Nephron (organoid): ENCODE results near the gene DOCK1.

Experiments used
- H3K27ac Mint-ChIP-seq, 3 experiments: 2 replicates each; pipeline ENCODE4 v1.8.0; 2020; ENCODE audit warnings: mixed read lengths in 3 of 3, mild to moderate bottlenecking in 2 of 3, moderate library complexity in 1 of 3
- H3K27me3 Mint-ChIP-seq: 2 replicates; pipeline ENCODE4 v1.8.0; 2021; ENCODE audit warnings: low read depth, mild to moderate bottlenecking, moderate library complexity, mixed read lengths
- H3K36me3 Mint-ChIP-seq: 2 replicates; pipeline ENCODE4 v1.8.0; 2020; ENCODE audit warnings: low read depth, mixed read lengths
- H3K4me1 Mint-ChIP-seq: 2 replicates; pipeline ENCODE4 v1.8.0; 2020; ENCODE audit warnings: mixed read lengths
- H3K4me3 Mint-ChIP-seq, 3 experiments: 2 replicates each; pipeline ENCODE4 v1.8.0; 2020; ENCODE audit warnings: mild to moderate bottlenecking in 3 of 3, mixed read lengths in 3 of 3, moderate library complexity in 2 of 3
- H3K9me3 Mint-ChIP-seq: 2 replicates; pipeline ENCODE4 v1.8.0; 2020; ENCODE audit warnings: mixed read lengths
- TF ChIP-seq, protein P1 (sequence below), 3 experiments: fragments of 200-600 bp; sonication (generic); IDR thresholded peaks; one replicate each; pipeline ENCODE4 v1.5.0; 2021; ENCODE audit warnings: antibody characterized with exemption in 3 of 3; ENCODE audit not compliant: unreplicated experiment in 3 of 3

DOCK1 gene

DNA sequence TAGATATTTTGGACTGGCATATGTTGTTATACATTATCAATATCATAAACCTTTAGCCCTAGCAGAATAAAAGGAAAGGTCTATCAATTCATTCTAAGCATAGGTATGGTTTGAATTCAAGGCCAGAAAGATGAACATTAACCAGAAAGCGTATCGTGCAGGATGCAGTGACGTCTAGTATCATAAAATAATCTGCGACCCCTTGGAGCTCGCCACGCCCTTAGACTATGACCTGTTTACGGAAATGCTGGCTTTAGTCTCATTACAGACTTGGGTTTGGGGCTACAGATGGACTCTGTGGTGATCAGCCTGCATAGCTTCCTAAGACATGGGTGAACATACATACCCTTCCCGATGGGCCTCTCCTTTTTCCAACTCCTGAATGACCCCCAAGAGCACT, 269.6 kb downstream of the DOCK1 start:
- no peaks in the 10 kb centered on the region for H3K9me3 Mint-ChIP-seq
- no peak overlapping the region for H3K27ac Mint-ChIP-seq
- peaks cover 16% of the 10 kb centered on the region for H3K36me3 Mint-ChIP-seq
- TF ChIP-seq, protein P1, sequence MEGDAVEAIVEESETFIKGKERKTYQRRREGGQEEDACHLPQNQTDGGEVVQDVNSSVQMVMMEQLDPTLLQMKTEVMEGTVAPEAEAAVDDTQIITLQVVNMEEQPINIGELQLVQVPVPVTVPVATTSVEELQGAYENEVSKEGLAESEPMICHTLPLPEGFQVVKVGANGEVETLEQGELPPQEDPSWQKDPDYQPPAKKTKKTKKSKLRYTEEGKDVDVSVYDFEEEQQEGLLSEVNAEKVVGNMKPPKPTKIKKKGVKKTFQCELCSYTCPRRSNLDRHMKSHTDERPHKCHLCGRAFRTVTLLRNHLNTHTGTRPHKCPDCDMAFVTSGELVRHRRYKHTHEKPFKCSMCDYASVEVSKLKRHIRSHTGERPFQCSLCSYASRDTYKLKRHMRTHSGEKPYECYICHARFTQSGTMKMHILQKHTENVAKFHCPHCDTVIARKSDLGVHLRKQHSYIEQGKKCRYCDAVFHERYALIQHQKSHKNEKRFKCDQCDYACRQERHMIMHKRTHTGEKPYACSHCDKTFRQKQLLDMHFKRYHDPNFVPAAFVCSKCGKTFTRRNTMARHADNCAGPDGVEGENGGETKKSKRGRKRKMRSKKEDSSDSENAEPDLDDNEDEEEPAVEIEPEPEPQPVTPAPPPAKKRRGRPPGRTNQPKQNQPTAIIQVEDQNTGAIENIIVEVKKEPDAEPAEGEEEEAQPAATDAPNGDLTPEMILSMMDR (IDR thresholded peaks at IDR 0.05; ENCODE audit: unreplicated experiment in 3 of 3) = no peak
- no peaks in the 10 kb centered on the region for H3K4me1 Mint-ChIP-seq
- H3K27me3 Mint-ChIP-seq = no peaks in the 10 kb centered on the region
- H3K4me3 Mint-ChIP-seq = no peak overlapping the region

DNA sequence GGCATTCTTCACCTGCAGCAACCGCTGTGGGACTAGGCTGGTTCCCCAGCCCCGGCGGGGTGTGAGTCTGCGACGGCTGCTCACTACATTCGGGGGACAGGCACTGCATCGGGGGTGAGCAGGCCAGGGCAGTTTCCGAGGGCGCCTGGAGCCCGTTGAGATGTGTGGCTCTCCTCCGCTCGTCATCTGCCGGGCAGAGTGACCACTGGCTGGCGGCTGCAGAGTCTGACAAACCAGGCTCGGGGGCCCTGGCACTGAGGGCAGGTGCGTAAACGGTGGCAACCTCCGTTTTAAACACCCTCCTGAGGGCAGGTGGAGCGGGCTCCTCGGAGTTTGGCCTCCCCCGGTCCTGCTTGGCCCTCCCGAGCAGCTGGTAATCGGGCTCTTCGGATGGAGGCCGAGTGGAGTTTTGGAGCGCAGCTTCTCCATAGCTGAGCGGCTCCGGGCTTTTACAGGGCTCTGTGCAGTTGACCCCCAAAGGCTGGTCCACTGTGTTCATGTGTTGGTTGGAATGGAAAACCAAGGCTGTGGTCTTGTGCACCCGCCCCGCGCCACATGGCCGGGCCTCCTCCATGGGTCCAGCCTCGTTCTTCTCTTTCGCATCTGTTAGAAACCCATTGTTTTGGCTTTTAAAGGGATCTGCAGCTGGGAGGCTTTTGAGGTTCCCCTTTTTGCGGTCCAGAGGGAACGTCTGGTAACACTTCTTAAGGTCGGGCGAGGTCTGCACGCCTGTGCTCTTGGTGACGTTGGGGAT, 270.3 kb downstream of the DOCK1 start:
- no peak overlapping the region for H3K27ac Mint-ChIP-seq
- H3K36me3 Mint-ChIP-seq = peaks cover 17% of the 10 kb centered on the region
- H3K4me3 Mint-ChIP-seq = no peak overlapping the region
- no peaks in the 10 kb centered on the region for H3K4me1 Mint-ChIP-seq
- no peaks in the 10 kb centered on the region for H3K27me3 Mint-ChIP-seq
- no peaks in the 10 kb centered on the region for H3K9me3 Mint-ChIP-seq
- TF ChIP-seq, protein P1 (IDR thresholded peaks at IDR 0.05; ENCODE audit: unreplicated experiment in 3 of 3) = no peak

DNA sequence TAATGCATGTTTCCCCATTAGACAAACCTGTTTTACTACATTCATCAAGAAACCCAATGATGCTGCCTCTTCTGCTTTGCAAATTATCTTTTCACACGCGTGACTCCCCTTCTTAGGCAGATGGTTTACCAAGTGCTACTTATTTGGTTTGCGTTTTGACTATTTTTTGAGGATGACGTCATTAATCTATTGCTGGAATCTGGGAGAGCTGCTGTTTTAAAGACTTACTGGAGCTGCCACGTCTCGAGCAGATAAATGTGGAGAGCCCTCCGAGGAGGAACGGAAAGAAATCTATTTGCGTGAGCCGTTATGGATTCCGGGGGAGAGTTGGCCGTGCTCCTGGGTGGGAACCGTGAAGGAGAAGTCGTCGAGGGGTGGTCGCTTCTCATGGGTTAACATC, 271.4 kb downstream of the DOCK1 start:
- Mint-ChIP-seq H3K27me3 (no peaks in the 10 kb centered on the region), H3K9me3 (no peaks in the 10 kb centered on the region), H3K27ac (no peak overlapping the region), H3K36me3 (peaks cover 20% of the 10 kb centered on the region), H3K4me3 (no peak overlapping the region), H3K4me1 (no peaks in the 10 kb centered on the region)
- TF ChIP-seq, protein P1 (IDR thresholded peaks at IDR 0.05; ENCODE audit: unreplicated experiment in 3 of 3) = no peak

DNA sequence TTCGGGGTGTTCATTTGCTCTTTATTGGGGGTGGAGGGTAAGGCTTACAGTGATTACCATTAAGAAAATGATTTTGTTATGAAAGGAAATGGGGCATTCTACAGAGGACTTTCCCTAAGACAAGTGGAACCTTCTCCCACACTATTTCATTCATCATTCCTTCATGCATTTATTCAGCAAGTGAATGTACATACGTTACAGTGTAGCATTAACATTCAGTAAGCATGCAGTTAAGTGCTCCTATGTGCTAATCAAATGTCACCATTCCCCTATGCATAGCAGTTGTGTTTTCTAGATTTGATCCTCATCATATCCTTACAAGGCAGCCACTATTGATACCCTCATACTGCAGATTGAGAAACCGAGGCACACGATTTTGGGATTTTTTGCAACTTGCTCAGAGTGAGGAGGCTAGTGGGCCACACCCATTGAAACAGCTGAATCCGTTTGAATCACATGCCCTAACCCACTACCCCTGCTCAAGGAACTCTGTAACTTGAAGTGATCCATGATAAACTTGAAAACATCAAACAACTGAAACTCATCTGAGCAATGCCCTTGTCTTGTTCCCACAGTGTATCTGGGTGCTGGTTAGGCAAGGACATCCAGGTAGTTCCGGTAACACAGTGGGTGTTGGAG, 274.5 kb downstream of the DOCK1 start:
- H3K27me3 Mint-ChIP-seq = no peaks in the 10 kb centered on the region

DNA sequence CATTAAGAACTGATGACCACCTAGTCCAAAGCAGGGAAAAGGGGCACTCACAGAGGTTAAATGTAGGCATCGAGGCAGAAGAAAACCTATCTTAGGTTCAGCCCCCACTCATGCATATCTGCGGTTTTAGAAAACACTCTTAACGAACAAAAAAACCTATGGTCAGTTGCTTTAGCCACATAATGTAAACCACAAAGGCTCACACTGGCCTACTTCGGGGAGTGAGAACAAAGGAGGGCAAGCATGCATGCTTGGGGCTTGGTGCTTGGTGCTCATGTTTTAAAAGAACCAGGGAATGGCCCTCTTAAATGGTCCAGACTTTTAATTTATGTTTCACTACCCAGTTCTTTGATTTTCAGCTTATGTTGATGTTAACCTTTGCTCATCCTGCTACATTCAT, 276.9 kb downstream of the DOCK1 start:
- Mint-ChIP-seq H3K36me3 (peaks cover 9% of the 10 kb centered on the region), H3K27ac (no peak overlapping the region), H3K4me1 (no peaks in the 10 kb centered on the region), H3K27me3 (no peaks in the 10 kb centered on the region), H3K9me3 (no peaks in the 10 kb centered on the region), H3K4me3 (no peak overlapping the region)
- TF ChIP-seq, protein P1 (IDR thresholded peaks at IDR 0.05; ENCODE audit: unreplicated experiment in 3 of 3) = no peak

More for the DNA sequence above, 274.5 kb downstream of the DOCK1 start:
- no peak overlapping the region for H3K4me3 Mint-ChIP-seq
- TF ChIP-seq, protein P1 (IDR thresholded peaks at IDR 0.05; ENCODE audit: unreplicated experiment in 3 of 3) = no peak
- no peaks in the 10 kb centered on the region for H3K9me3 Mint-ChIP-seq
- H3K27ac Mint-ChIP-seq = no peak overlapping the region
- no peaks in the 10 kb centered on the region for H3K4me1 Mint-ChIP-seq
- peaks cover 19% of the 10 kb centered on the region for H3K36me3 Mint-ChIP-seq

DNA sequence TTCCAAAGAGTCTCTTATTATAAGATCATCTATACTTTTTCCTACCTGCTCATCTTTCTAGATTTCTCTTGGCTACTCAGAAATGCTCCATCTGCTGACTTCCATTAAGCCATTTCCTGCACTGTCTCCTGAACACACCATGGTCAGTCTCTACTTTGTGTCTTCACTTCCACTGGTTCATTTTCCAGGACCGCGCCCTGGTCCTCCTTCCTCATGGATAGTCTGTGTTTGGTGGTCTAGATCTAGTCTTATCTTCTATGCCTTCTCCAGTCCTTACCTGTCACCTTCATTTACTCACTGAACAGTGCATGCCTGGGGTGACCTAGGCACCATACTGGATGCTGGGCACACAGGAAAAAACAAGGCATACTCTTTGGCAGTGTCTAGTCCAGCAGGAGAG, 279.4 kb downstream of the DOCK1 start:
- peaks cover 5% of the 10 kb centered on the region for H3K36me3 Mint-ChIP-seq
- H3K4me1 Mint-ChIP-seq = no peaks in the 10 kb centered on the region
- H3K4me3 Mint-ChIP-seq = no peak overlapping the region
- H3K27me3 Mint-ChIP-seq = no peaks in the 10 kb centered on the region
- no peaks in the 10 kb centered on the region for H3K9me3 Mint-ChIP-seq
- no peak overlapping the region for H3K27ac Mint-ChIP-seq
- TF ChIP-seq, protein P1 (IDR thresholded peaks at IDR 0.05; ENCODE audit: unreplicated experiment in 3 of 3) = no peak
